ENCODE results near the gene SPTBN5. TPM values are rescaled to one million over a fixed set of nuclear protein-coding genes. Genes with fewer than 3 reads are reported as not detected.

SPTBN5 gene
- total RNA-seq, 1 donor from 2014 or later: 0.17 TPM

DNA sequence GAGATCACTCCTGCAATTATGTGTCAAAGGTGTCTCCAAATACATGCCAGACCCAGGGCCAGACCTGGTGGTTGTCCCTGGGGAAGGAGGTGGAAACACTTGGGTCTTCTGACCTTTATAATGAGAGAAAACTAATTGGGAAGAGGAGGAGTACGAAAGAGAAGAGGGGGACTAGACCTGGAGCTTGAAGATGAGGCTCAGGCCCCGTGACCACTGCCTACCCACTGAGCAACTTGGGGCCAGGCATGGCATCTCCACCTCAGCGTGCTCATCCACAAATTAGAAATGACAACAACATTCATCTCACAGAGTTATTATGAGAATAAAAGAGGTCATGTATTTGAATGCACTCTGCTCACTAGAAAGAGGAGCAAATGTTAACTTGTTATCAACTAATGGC lies 19.4 kb upstream of the SPTBN5 start:
- Histone ChIP-seq H3K27me3 (ENCODE audit: control insufficient read depth, insufficient read depth, low read length) (no peaks in the 10 kb centered on the region), H3K36me3 (ENCODE audit: control insufficient read depth, insufficient read depth, low read length) (peaks cover 2% of the 10 kb centered on the region), H3K4me3 (ENCODE audit: low read depth, low read length) (no peak overlapping the region)
- TF ChIP-seq CTCF (IDR thresholded peaks at IDR 0.05; ENCODE audit: insufficient read depth, low read length, poor library complexity, severe bottlenecking): no peak
- no peak for DNase-seq (ENCODE audit: low read depth)

- no peak for TF ChIP-seq CTCF (IDR thresholded peaks at IDR 0.05; ENCODE audit: insufficient read depth, low read length, poor library complexity, severe bottlenecking)
- no peak for DNase-seq (ENCODE audit: low read depth)
- H3K4me3 ChIP-seq (ENCODE audit: low read depth, low read length): no peak overlapping the region
- H3K36me3 ChIP-seq (ENCODE audit: control insufficient read depth, insufficient read depth, low read length): peaks cover 2% of the 10 kb centered on the region
- H3K27me3 ChIP-seq (ENCODE audit: control insufficient read depth, insufficient read depth, low read length): no peaks in the 10 kb centered on the region
Measured at GRCh38 chr15:41911691-41912345, 18.0 kb upstream of the SPTBN5 start.

DNA sequence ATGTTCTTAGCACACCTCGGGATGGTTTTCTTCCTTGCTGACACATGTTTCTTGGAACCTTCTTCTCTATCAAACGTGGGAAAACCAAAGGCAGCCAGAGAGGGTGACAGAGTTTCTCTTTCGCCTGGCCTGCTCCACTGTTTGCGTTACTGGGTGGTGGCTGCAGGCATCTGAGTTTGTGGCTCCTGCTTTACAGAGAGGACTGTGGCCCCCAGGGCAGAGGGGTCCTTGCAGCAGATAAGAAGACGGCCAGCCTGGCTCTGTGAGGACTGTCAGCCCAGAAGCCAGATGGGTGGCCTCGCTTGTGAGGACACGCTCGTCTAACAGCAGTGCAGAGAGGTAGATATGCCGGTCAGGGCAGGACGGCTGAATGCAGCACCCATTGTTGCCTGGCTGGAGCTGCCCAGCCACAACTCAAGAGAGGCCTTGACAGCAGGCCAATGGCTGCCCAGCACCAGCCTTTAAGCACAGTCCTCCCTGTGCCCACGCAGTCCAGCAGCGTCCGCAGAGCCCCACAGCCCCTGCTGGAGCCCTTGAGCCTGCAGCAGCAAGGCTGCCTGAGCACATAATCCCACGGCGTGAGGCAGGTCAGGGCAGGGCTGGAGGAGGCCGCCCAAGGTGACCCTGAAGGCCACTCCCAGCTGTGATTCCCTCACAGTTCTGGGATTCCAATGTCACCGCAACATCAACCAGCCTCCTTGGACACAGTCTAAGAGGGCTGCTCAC lies 15.0 kb upstream of the SPTBN5 start:
- Histone ChIP-seq H3K36me3 (ENCODE audit: control insufficient read depth, insufficient read depth, low read length) (peaks cover 2% of the 10 kb centered on the region), H3K27me3 (ENCODE audit: control insufficient read depth, insufficient read depth, low read length) (no peaks in the 10 kb centered on the region)
- TF ChIP-seq CTCF (IDR thresholded peaks at IDR 0.05; ENCODE audit: insufficient read depth, low read length, poor library complexity, severe bottlenecking): no peak

DNA sequence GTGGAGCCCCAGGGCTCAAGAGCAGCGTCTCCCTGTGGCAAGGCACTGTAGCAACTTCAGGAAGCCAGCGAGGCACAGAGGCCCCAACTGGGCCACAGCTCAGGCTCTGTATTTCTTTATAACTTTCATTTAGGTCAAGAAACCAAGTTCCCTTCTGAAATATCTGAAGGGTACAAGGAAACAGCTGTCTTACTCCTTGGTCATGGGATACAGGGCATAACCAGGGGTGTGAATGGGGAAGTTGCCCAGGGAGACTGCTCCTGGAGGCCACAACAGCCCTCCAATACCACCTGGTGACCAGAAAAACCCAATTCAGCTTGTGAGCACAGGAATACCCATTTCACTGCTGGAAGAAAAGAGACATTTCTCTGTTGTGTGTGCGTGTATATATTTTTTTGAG lies 13.3 kb upstream of the SPTBN5 start:
- Histone ChIP-seq H3K4me3 (ENCODE audit: low read depth, low read length) (no peak overlapping the region), H3K27me3 (ENCODE audit: control insufficient read depth, insufficient read depth, low read length) (no peaks in the 10 kb centered on the region), H3K36me3 (ENCODE audit: control insufficient read depth, insufficient read depth, low read length) (peaks cover 2% of the 10 kb centered on the region)
- no peak for DNase-seq (ENCODE audit: low read depth)
- no peak for TF ChIP-seq CTCF (IDR thresholded peaks at IDR 0.05; ENCODE audit: insufficient read depth, low read length, poor library complexity, severe bottlenecking)

More for the DNA sequence above, 15.0 kb upstream of the SPTBN5 start:
- no peak overlapping the region for H3K4me3 ChIP-seq (ENCODE audit: low read depth, low read length)
- no peak for DNase-seq (ENCODE audit: low read depth)

- H3K4me3 ChIP-seq (ENCODE audit: low read depth, low read length): no peak overlapping the region
- no peak for TF ChIP-seq CTCF (IDR thresholded peaks at IDR 0.05; ENCODE audit: insufficient read depth, low read length, poor library complexity, severe bottlenecking)
- no peak for DNase-seq (ENCODE audit: low read depth)
- no peaks in the 10 kb centered on the region for H3K27me3 ChIP-seq (ENCODE audit: control insufficient read depth, insufficient read depth, low read length)
- peaks cover 2% of the 10 kb centered on the region for H3K36me3 ChIP-seq (ENCODE audit: control insufficient read depth, insufficient read depth, low read length)
Measured at GRCh38 chr15:41906608-41907007, 12.8 kb upstream of the SPTBN5 start.
